Measurements from ENCODE around the gene SLC16A6. TPM values are rescaled to one million over a fixed set of nuclear protein-coding genes. Genes with fewer than 3 reads are reported as not detected.
"Not testable (repeated sequence)": the region's sequence is repeated elsewhere in the genome, so short reads cannot be mapped to it uniquely, and the experiment has no call there.

SLC16A6 gene
- polyA plus RNA-seq, 1 donor from 2014 or later: 15.6 TPM

GRCh38 chr17:68331932-68332331 lies 41.0 kb upstream of the SLC16A6 start:
- H3K9ac ChIP-seq (ENCODE audit: low read length); H4K20me1 ChIP-seq (ENCODE audit: insufficient read depth); H3K79me2 ChIP-seq (replicated peaks; ENCODE audit: insufficient read depth, low read length); H3F3A ChIP-seq (ENCODE audit: insufficient read depth, low read length, poor library complexity, severe bottlenecking); H3K9me3 ChIP-seq (ENCODE audit: low read length); H2AFZ ChIP-seq (ENCODE audit: low read depth, low read length); H3K9me2 ChIP-seq (ENCODE audit: insufficient read depth, low read length); H3K27me3 ChIP-seq (ENCODE audit: insufficient read depth, low read depth, low read length); H3K36me3 ChIP-seq (ENCODE audit: insufficient read depth, low read length); H3K4me3 ChIP-seq (ENCODE audit: low read length); H3K27ac ChIP-seq (ENCODE audit: low read length); H3K4me2 ChIP-seq (ENCODE audit: low read length): not testable (repeated sequence)

DNA sequence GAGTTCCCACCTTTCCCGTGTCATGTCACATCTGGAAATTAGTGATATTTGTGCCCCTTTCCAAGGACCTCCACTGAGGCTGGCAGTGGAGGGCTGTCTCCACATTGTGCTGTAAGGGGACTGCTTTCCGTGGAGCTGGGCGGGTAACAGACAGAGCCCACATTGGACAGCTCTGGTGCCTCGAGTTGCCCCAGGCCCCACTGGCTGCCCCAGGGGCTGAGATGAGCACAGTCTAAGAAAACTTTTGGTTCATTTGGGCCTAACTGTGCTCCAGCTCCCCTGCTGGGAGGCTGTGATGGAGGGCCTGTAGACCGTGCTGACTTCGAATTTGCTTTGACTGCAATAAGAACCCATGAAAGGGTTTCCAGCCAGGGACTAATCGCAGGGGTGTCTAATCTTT lies 38.4 kb upstream of the SLC16A6 start:
- H3K79me2 ChIP-seq (replicated peaks; ENCODE audit: insufficient read depth, low read length): no peaks in the 10 kb centered on the region
- H3K36me3 ChIP-seq (ENCODE audit: insufficient read depth, low read length): no peaks in the 10 kb centered on the region
- peaks cover 2% of the 10 kb centered on the region for H3K9me3 ChIP-seq (ENCODE audit: low read length)
- no peak overlapping the region for H3K27ac ChIP-seq (ENCODE audit: low read length)
- TF ChIP-seq TAF1 (IDR thresholded peaks at IDR 0.05; ENCODE audit: low read depth) (no peak), RAD21 (conservative IDR thresholded peaks at IDR 0.05) (no peak), POLR2AphosphoS5 (IDR thresholded peaks at IDR 0.05) (no peak), EP300 (conservative IDR thresholded peaks at IDR 0.05; ENCODE audit: poor library complexity, severe bottlenecking) (no peak), MXI1 (conservative IDR thresholded peaks at IDR 0.05; ENCODE audit: poor library complexity, severe bottlenecking) (no peak), CTCF (IDR thresholded peaks at IDR 0.05; ENCODE audit: poor library complexity, severe bottlenecking) (no peak), SMC3 (conservative IDR thresholded peaks at IDR 0.05; ENCODE audit: poor library complexity) (no peak), EZH2 (IDR thresholded peaks at IDR 0.05; ENCODE audit: borderline replicate concordance, insufficient read depth, low read length, poor library complexity, severe bottlenecking) (no peak)
- TF ChIP-seq, protein P1, sequence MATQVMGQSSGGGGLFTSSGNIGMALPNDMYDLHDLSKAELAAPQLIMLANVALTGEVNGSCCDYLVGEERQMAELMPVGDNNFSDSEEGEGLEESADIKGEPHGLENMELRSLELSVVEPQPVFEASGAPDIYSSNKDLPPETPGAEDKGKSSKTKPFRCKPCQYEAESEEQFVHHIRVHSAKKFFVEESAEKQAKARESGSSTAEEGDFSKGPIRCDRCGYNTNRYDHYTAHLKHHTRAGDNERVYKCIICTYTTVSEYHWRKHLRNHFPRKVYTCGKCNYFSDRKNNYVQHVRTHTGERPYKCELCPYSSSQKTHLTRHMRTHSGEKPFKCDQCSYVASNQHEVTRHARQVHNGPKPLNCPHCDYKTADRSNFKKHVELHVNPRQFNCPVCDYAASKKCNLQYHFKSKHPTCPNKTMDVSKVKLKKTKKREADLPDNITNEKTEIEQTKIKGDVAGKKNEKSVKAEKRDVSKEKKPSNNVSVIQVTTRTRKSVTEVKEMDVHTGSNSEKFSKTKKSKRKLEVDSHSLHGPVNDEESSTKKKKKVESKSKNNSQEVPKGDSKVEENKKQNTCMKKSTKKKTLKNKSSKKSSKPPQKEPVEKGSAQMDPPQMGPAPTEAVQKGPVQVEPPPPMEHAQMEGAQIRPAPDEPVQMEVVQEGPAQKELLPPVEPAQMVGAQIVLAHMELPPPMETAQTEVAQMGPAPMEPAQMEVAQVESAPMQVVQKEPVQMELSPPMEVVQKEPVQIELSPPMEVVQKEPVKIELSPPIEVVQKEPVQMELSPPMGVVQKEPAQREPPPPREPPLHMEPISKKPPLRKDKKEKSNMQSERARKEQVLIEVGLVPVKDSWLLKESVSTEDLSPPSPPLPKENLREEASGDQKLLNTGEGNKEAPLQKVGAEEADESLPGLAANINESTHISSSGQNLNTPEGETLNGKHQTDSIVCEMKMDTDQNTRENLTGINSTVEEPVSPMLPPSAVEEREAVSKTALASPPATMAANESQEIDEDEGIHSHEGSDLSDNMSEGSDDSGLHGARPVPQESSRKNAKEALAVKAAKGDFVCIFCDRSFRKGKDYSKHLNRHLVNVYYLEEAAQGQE (IDR thresholded peaks at IDR 0.05; ENCODE audit: borderline replicate concordance): no peak
- no peak overlapping the region for H3K4me3 ChIP-seq (ENCODE audit: low read length)
- H3F3A ChIP-seq (ENCODE audit: insufficient read depth, low read length, poor library complexity, severe bottlenecking): no peaks in the 10 kb centered on the region
- no peaks in the 10 kb centered on the region for H3K27me3 ChIP-seq (ENCODE audit: insufficient read depth, low read depth, low read length)
- no peak overlapping the region for H3K9ac ChIP-seq (ENCODE audit: low read length)
- no peaks in the 10 kb centered on the region for H3K9me2 ChIP-seq (ENCODE audit: insufficient read depth, low read length)
- H3K4me2 ChIP-seq (ENCODE audit: low read length): no peak overlapping the region
- no peak overlapping the region for H2AFZ ChIP-seq (ENCODE audit: low read depth, low read length)
- H4K20me1 ChIP-seq (ENCODE audit: insufficient read depth): no peaks in the 10 kb centered on the region

GRCh38 chr17:68328676-68329075 lies 37.7 kb upstream of the SLC16A6 start:
- no peak overlapping the region for H2AFZ ChIP-seq (ENCODE audit: low read depth, low read length)
- H3K4me3 ChIP-seq (ENCODE audit: low read length): no peak overlapping the region
- H3K9me2 ChIP-seq (ENCODE audit: insufficient read depth, low read length): no peaks in the 10 kb centered on the region
- no peaks in the 10 kb centered on the region for H3F3A ChIP-seq (ENCODE audit: insufficient read depth, low read length, poor library complexity, severe bottlenecking)
- no peak overlapping the region for H3K4me2 ChIP-seq (ENCODE audit: low read length)
- no peaks in the 10 kb centered on the region for H3K79me2 ChIP-seq (replicated peaks; ENCODE audit: insufficient read depth, low read length)
- no peak for TF ChIP-seq MXI1 (conservative IDR thresholded peaks at IDR 0.05; ENCODE audit: poor library complexity, severe bottlenecking)
- TF ChIP-seq RAD21 (conservative IDR thresholded peaks at IDR 0.05): no peak
- TF ChIP-seq TAF1 (IDR thresholded peaks at IDR 0.05; ENCODE audit: low read depth): no peak
- TF ChIP-seq SMC3 (conservative IDR thresholded peaks at IDR 0.05; ENCODE audit: poor library complexity): no peak
- TF ChIP-seq EP300 (conservative IDR thresholded peaks at IDR 0.05; ENCODE audit: poor library complexity, severe bottlenecking): no peak
- no peak for TF ChIP-seq CTCF (IDR thresholded peaks at IDR 0.05; ENCODE audit: poor library complexity, severe bottlenecking)
- no peak for TF ChIP-seq POLR2AphosphoS5 (IDR thresholded peaks at IDR 0.05)
- TF ChIP-seq EZH2 (IDR thresholded peaks at IDR 0.05; ENCODE audit: borderline replicate concordance, insufficient read depth, low read length, poor library complexity, severe bottlenecking): no peak
- H3K27me3 ChIP-seq (ENCODE audit: insufficient read depth, low read depth, low read length): no peaks in the 10 kb centered on the region
- H3K9me3 ChIP-seq (ENCODE audit: low read length): peaks cover 3% of the 10 kb centered on the region
- H3K36me3 ChIP-seq (ENCODE audit: insufficient read depth, low read length): no peaks in the 10 kb centered on the region
- no peak overlapping the region for H3K9ac ChIP-seq (ENCODE audit: low read length)
- no peaks in the 10 kb centered on the region for H4K20me1 ChIP-seq (ENCODE audit: insufficient read depth)
- no peak overlapping the region for H3K27ac ChIP-seq (ENCODE audit: low read length)

All from neural cell (in vitro differentiated cells).